ENCODE measurements around the gene LIPI. TPM values are rescaled to one million over a fixed set of nuclear protein-coding genes. Genes with fewer than 3 reads are reported as not detected.
"Not testable (repeated sequence)": the region's sequence is repeated elsewhere in the genome, so short reads cannot be mapped to it uniquely, and the experiment has no call there.

The LIPI gene
- total RNA-seq, 1 experiment from 2014 or later = not detected

DNA sequence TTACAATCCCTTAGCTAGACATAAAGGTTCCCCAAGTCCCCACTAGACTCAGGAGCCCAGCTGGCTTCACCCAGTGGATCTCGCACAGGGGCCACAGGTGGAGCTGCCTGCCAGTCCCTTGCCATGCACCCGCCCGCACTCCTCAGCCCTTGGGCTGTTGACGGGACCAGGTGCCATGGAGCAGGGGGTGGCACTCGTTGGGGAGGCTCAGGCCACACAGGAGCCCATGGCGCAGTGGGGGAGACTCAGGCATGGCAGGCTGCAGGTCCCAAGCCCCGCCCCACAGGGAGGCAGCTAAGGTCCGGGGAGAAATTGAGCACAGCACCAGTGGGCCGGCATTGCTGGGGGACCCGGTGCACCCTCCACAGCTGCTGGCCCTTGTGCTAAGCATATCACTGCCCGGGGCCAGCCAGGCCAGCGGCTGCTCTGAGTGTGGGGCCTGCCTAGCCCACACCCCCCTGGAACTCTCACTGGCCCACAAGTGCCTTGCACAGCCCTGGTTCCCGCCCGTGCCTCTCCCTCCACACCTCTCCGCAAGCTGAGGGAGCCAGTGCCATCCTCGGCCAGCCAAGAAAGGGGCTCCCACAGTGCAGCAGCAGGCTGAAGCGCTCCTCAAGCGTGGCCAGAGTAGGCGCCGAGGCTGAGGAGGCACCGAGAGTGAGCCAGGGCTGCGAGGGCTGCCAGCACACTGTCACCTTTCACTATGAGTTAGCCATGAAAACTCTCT is 117.8 kb downstream of the LIPI start:
- no peak overlapping the region for H2AFZ ChIP-seq (ENCODE audit: low read length)
- H3K4me1 Mint-ChIP-seq = peaks cover 6 to 9% of the 10 kb centered on the region in 2 experiments; a peak in 3 of 4 replicates
- no peaks in the 10 kb centered on the region for H4K20me1 ChIP-seq (ENCODE audit: control insufficient read depth, insufficient read depth, insufficient read length)
- H4K8ac ChIP-seq (replicated peaks; ENCODE audit: insufficient read length, low read depth, low read length) = no peak overlapping the region
- no peak overlapping the region for H2AK5ac ChIP-seq (ENCODE audit: insufficient read length, low read length)
- no peak overlapping the region for H2BK5ac ChIP-seq (ENCODE audit: insufficient read length, low read length)
- H2BK20ac ChIP-seq (ENCODE audit: low read depth, low read length, poor library complexity, severe bottlenecking) = no peak overlapping the region
- H3K27me3 Mint-ChIP-seq (ENCODE audit: low read depth) = no peaks in the 10 kb centered on the region
- H3K4ac ChIP-seq (ENCODE audit: low read depth, low read length) = no peak overlapping the region
- no peak for DNase-seq
- H3K9me3 Mint-ChIP-seq = peaks cover 53 to 64% of the 10 kb centered on the region in 2 experiments
- no peak overlapping the region for H3T11ph ChIP-seq (ENCODE audit: low read length)
- no peak overlapping the region for H3K18ac ChIP-seq (ENCODE audit: insufficient read length, low read depth, low read length)
- H3K56ac ChIP-seq (ENCODE audit: insufficient read length, low read depth, low read length) = no peak overlapping the region
- H3K14ac ChIP-seq (ENCODE audit: insufficient read depth, low read length) = no peak overlapping the region
- H3K9ac ChIP-seq (ENCODE audit: extremely low read depth, insufficient read length, low read length) = no peak overlapping the region
- TF ChIP-seq, protein P1, sequence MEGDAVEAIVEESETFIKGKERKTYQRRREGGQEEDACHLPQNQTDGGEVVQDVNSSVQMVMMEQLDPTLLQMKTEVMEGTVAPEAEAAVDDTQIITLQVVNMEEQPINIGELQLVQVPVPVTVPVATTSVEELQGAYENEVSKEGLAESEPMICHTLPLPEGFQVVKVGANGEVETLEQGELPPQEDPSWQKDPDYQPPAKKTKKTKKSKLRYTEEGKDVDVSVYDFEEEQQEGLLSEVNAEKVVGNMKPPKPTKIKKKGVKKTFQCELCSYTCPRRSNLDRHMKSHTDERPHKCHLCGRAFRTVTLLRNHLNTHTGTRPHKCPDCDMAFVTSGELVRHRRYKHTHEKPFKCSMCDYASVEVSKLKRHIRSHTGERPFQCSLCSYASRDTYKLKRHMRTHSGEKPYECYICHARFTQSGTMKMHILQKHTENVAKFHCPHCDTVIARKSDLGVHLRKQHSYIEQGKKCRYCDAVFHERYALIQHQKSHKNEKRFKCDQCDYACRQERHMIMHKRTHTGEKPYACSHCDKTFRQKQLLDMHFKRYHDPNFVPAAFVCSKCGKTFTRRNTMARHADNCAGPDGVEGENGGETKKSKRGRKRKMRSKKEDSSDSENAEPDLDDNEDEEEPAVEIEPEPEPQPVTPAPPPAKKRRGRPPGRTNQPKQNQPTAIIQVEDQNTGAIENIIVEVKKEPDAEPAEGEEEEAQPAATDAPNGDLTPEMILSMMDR (conservative IDR thresholded peaks at IDR 0.05) = no peak
- H3K4me1 ChIP-seq (ENCODE audit: insufficient read depth, low read length) = no peaks in the 10 kb centered on the region
- no peaks in the 10 kb centered on the region for H3K9me3 ChIP-seq (ENCODE audit: control insufficient read depth, low read depth, low read length)
- H3K79me1 ChIP-seq (ENCODE audit: insufficient read depth, low read depth, low read length, poor library complexity, severe bottlenecking) = no peaks in the 10 kb centered on the region
- peaks cover 27 to 33% (median 28%) of the 10 kb centered on the region in 3 experiments for H3K36me3 Mint-ChIP-seq (ENCODE audit: insufficient read depth in 1 of 3, low read depth in 3 of 3)
- no peak overlapping the region for H3K27ac Mint-ChIP-seq
- H3K4me3 Mint-ChIP-seq = no peak overlapping the region
- no peak overlapping the region for H2BK120ac ChIP-seq (ENCODE audit: low read depth, low read length, poor library complexity, severe bottlenecking)
- no peak overlapping the region for H3K4me2 ChIP-seq (ENCODE audit: insufficient read depth, insufficient read length, low read length)
- no peak overlapping the region for H3K27ac ChIP-seq (ENCODE audit: insufficient read length, low read depth, low read length)
- no peak overlapping the region for H2BK12ac ChIP-seq (ENCODE audit: insufficient read length, low read depth, low read length)
- no CpG with 5 or more reads among the region's 22 CpGs for WGBS (ENCODE audit: extremely low coverage, insufficient read length, low lambda C conversion rate)
- no peak overlapping the region for H4K5ac ChIP-seq (ENCODE audit: insufficient read length, low read depth, low read length)
- H3K27me3 ChIP-seq (ENCODE audit: insufficient read depth, low read length) = no peaks in the 10 kb centered on the region
- no peaks in the 10 kb centered on the region for H3K23me2 ChIP-seq (ENCODE audit: insufficient read length, low read depth, low read length, poor library complexity, severe bottlenecking)
- no peak overlapping the region for H2BK15ac ChIP-seq (ENCODE audit: low read depth, low read length)
- H3K79me2 ChIP-seq (ENCODE audit: insufficient read depth, low read length) = no peaks in the 10 kb centered on the region
- H4K91ac ChIP-seq (ENCODE audit: insufficient read length, low read depth, low read length) = no peak overlapping the region
- H3K23ac ChIP-seq (ENCODE audit: insufficient read length, low read depth, low read length) = no peak overlapping the region

DNA sequence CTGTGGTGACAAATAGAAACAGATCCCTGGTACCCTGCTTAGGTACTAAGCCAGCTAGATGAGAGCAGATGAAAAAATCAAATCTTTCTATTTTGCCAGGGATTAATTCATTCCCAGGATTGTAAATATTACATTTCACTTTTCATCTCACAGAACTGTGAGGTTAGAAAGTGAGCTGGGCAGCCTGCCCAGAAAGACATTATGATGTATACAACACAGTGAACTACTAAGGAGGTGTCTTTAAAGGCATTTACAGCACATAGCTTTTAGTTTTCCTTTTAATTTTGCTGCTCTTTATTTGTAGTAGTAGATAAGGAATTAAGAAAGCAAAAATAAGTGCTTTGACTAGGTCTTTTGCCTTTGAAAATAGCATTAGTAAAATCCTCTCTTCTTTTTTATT is 120.6 kb downstream of the LIPI start:
- not testable (repeated sequence) for H2BK12ac ChIP-seq (ENCODE audit: insufficient read length, low read depth, low read length); H4K5ac ChIP-seq (ENCODE audit: insufficient read length, low read depth, low read length); H3K23ac ChIP-seq (ENCODE audit: insufficient read length, low read depth, low read length); H2AK5ac ChIP-seq (ENCODE audit: insufficient read length, low read length); H4K8ac ChIP-seq (replicated peaks; ENCODE audit: insufficient read length, low read depth, low read length); DNase-seq; H3K27me3 Mint-ChIP-seq (ENCODE audit: low read depth); H3K18ac ChIP-seq (ENCODE audit: insufficient read length, low read depth, low read length); H3K27me3 ChIP-seq (ENCODE audit: insufficient read depth, low read length); H2BK5ac ChIP-seq (ENCODE audit: insufficient read length, low read length); H3K23me2 ChIP-seq (ENCODE audit: insufficient read length, low read depth, low read length, poor library complexity, severe bottlenecking); H3K79me2 ChIP-seq (ENCODE audit: insufficient read depth, low read length); H3K4me1 ChIP-seq (ENCODE audit: insufficient read depth, low read length); H3K4me3 Mint-ChIP-seq; H2BK20ac ChIP-seq (ENCODE audit: low read depth, low read length, poor library complexity, severe bottlenecking); H4K20me1 ChIP-seq (ENCODE audit: control insufficient read depth, insufficient read depth, insufficient read length); H3K4me1 Mint-ChIP-seq; H3K4me2 ChIP-seq (ENCODE audit: insufficient read depth, insufficient read length, low read length); H3K79me1 ChIP-seq (ENCODE audit: insufficient read depth, low read depth, low read length, poor library complexity, severe bottlenecking); H3K14ac ChIP-seq (ENCODE audit: insufficient read depth, low read length); H3K56ac ChIP-seq (ENCODE audit: insufficient read length, low read depth, low read length); H2BK15ac ChIP-seq (ENCODE audit: low read depth, low read length); H3K27ac ChIP-seq (ENCODE audit: insufficient read length, low read depth, low read length); H4K91ac ChIP-seq (ENCODE audit: insufficient read length, low read depth, low read length); H3K9me3 ChIP-seq (ENCODE audit: control insufficient read depth, low read depth, low read length); H3K27ac Mint-ChIP-seq; H2BK120ac ChIP-seq (ENCODE audit: low read depth, low read length, poor library complexity, severe bottlenecking); H2AFZ ChIP-seq (ENCODE audit: low read length); H3T11ph ChIP-seq (ENCODE audit: low read length); H3K4ac ChIP-seq (ENCODE audit: low read depth, low read length); H3K9ac ChIP-seq (ENCODE audit: extremely low read depth, insufficient read length, low read length)
- H3K9me3 Mint-ChIP-seq = peaks cover 54 to 59% of the 10 kb centered on the region in 2 experiments
- peaks cover 18 to 29% (median 26%) of the 10 kb centered on the region in 3 experiments for H3K36me3 Mint-ChIP-seq (ENCODE audit: insufficient read depth in 1 of 3, low read depth in 3 of 3)
